ENCODE results near the gene PAXX. TPM values are rescaled to one million over a fixed set of nuclear protein-coding genes. Genes with fewer than 3 reads are reported as not detected.

The PAXX gene
- total RNA-seq, 1 donor from 2014 or later = 51.4 TPM

DNA sequence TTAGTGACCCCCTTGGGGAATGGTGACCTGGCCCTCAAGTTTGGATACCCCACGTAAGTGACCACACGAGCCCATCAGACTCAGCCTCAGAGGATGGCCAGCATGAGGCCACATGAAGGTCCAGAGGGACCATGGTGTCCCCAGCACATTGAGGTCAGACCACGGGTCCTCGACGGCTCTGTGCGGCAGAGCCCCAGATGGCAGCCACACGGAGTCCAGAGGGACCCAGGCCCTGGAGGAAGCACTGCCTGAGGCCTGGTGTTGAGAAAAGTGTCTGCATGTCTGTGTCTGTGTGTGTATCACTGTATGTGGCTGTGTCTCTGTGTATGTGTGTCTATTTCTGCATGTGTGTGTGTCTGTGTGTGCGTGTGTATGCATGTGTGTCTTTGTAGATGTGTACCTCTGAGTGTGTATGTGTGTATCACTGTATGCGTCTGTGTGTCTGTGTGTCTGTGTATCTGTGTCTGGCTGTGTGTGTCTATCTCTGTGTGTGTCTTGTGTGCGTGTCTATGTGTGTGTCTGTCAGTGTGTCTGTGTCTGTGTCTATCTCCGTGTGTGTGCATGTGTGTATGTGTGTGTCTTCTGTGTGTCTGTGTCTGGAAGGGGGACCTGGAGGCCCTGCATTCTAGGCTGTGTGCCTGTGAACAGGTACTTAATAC, 8.4 kb upstream of the PAXX start:
- Mint-ChIP-seq H3K27ac (ENCODE audit: unreplicated experiment) (no peak overlapping the region), H3K4me3 (ENCODE audit: unreplicated experiment) (no peak overlapping the region)

DNA sequence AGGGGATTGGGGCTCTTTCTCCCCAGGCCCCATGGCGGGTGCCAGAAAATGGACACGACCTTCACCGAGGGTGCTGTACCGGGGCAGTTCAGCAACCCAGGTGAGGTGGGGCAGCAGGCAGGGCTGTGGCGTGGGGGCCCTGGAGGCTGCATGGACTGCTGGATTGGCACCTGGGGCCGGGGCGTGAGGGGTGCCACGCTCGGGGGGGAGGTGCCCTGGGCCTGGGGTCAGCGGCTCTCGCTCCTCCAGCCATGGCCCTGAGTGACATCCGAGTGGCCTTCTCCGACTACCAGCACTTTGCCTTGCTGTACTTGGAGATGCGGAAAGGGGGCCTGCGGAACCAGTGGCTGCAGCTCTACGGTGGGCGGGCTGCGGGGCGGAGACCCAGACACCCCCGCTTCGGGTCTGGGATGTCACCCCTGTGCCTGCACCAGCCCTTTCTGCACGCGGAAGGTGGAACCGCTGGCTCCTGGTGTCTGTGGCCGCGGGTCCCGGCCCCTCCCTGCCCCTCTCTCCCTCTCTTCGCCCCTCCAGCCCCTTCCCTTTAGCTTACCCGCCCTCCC, 7.7 kb upstream of the PAXX start:
- no peaks in the 10 kb centered on the region for H3K36me3 Mint-ChIP-seq (ENCODE audit: unreplicated experiment)
- no peaks in the 10 kb centered on the region for H3K4me1 Mint-ChIP-seq (ENCODE audit: unreplicated experiment)
- H3K27ac Mint-ChIP-seq (ENCODE audit: unreplicated experiment) = no peak overlapping the region
- DNase-seq (ENCODE audit: extremely low spot score, unreplicated experiment) = no peak
- no peaks in the 10 kb centered on the region for H3K27me3 Mint-ChIP-seq (ENCODE audit: unreplicated experiment)
- H3K9me3 Mint-ChIP-seq (ENCODE audit: unreplicated experiment) = no peaks in the 10 kb centered on the region
- TF ChIP-seq, protein P1, sequence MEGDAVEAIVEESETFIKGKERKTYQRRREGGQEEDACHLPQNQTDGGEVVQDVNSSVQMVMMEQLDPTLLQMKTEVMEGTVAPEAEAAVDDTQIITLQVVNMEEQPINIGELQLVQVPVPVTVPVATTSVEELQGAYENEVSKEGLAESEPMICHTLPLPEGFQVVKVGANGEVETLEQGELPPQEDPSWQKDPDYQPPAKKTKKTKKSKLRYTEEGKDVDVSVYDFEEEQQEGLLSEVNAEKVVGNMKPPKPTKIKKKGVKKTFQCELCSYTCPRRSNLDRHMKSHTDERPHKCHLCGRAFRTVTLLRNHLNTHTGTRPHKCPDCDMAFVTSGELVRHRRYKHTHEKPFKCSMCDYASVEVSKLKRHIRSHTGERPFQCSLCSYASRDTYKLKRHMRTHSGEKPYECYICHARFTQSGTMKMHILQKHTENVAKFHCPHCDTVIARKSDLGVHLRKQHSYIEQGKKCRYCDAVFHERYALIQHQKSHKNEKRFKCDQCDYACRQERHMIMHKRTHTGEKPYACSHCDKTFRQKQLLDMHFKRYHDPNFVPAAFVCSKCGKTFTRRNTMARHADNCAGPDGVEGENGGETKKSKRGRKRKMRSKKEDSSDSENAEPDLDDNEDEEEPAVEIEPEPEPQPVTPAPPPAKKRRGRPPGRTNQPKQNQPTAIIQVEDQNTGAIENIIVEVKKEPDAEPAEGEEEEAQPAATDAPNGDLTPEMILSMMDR (IDR thresholded peaks at IDR 0.05) = no peak
- no peak overlapping the region for H3K4me3 Mint-ChIP-seq (ENCODE audit: unreplicated experiment)

More for the DNA sequence above, 8.4 kb upstream of the PAXX start:
- no peak for DNase-seq (ENCODE audit: extremely low spot score, unreplicated experiment)
- TF ChIP-seq, protein P1 (IDR thresholded peaks at IDR 0.05) = no peak
- no peaks in the 10 kb centered on the region for H3K4me1 Mint-ChIP-seq (ENCODE audit: unreplicated experiment)
- H3K27me3 Mint-ChIP-seq (ENCODE audit: unreplicated experiment) = no peaks in the 10 kb centered on the region
- H3K36me3 Mint-ChIP-seq (ENCODE audit: unreplicated experiment) = no peaks in the 10 kb centered on the region
- H3K9me3 Mint-ChIP-seq (ENCODE audit: unreplicated experiment) = no peaks in the 10 kb centered on the region

DNA sequence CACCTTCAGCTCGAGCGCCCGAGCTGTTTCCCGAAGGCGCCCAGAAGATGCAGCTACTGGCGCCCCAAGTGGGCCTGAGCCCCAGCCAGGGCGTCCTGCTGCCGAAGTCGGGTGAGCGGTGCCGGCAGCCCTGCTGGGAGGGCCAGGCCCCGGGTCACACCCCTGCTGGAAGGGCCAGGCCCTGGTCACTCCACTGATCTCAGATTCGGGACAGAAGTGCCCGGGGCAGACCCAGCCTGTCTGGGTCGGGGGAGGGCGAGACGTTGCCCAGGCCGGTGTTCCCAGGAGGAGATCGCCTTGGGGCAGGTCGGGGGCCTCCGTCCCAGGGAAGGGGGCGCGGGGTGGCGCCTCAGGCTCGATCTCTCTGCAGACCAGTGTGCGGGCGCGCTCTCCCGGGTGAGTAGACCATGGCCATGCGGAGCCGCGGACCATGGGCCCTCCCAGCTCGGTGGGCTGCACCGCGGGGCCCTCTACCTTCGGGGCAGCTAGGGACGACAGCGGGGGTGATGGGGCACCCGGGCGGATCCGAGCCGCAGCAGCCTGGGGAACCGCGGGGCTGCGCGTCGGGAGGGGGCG, 7.1 kb upstream of the PAXX start:
- H3K27ac Mint-ChIP-seq (ENCODE audit: unreplicated experiment) = no peak overlapping the region
- H3K4me1 Mint-ChIP-seq (ENCODE audit: unreplicated experiment) = no peaks in the 10 kb centered on the region
- no peak for DNase-seq (ENCODE audit: extremely low spot score, unreplicated experiment)
- TF ChIP-seq, protein P1 (IDR thresholded peaks at IDR 0.05) = no peak
- no peaks in the 10 kb centered on the region for H3K36me3 Mint-ChIP-seq (ENCODE audit: unreplicated experiment)
- no peak overlapping the region for H3K4me3 Mint-ChIP-seq (ENCODE audit: unreplicated experiment)
- no peaks in the 10 kb centered on the region for H3K27me3 Mint-ChIP-seq (ENCODE audit: unreplicated experiment)
- no peaks in the 10 kb centered on the region for H3K9me3 Mint-ChIP-seq (ENCODE audit: unreplicated experiment)

DNA sequence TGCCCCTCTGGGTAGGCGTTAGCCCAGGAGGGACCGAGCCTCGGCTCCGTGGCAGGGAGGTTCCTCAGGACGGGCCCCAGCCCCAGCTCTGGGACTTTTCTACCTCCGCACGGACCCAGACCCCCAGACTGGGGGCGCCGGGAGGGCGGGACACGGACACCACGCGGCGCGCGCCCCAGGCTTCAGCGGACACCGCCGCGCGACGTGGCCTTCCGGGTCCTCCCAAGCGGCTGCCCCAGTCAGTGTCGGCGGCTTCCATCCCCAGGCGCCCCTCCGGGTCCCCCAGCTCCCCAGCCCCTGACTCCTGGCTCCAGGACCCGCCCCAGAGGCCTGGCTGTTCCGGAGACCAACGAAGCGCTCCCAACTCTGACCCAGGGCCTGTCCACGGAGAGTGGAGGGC, 6.4 kb upstream of the PAXX start:
- H3K9me3 Mint-ChIP-seq (ENCODE audit: unreplicated experiment) = no peaks in the 10 kb centered on the region
- no peak overlapping the region for H3K27ac Mint-ChIP-seq (ENCODE audit: unreplicated experiment)
- H3K36me3 Mint-ChIP-seq (ENCODE audit: unreplicated experiment) = no peaks in the 10 kb centered on the region
- no peak for DNase-seq (ENCODE audit: extremely low spot score, unreplicated experiment)
- no peak overlapping the region for H3K4me3 Mint-ChIP-seq (ENCODE audit: unreplicated experiment)
- H3K27me3 Mint-ChIP-seq (ENCODE audit: unreplicated experiment) = no peaks in the 10 kb centered on the region
- no peaks in the 10 kb centered on the region for H3K4me1 Mint-ChIP-seq (ENCODE audit: unreplicated experiment)
- TF ChIP-seq, protein P1 (IDR thresholded peaks at IDR 0.05) = no peak

DNA sequence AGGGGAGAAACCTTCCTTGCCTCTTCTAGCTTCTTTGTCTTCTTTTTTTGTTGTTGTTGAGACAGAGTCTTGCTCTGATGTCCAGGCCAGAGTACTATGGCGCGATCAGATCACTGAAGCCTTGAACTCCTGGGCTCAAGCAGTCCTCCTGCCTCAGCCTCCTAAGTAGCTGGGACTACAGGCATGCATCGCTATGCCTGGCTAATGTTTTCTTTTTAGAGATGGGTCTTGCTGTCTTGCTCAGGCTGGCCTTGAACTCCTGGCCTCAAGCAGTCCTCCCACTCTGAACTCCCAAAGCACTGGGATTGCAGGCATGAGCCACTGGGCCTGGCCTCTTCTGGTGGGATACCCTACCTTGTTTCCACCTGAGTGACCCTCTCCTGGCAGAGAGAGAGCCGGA, 3.4 kb upstream of the PAXX start:
- TF ChIP-seq, protein P1 (IDR thresholded peaks at IDR 0.05) = no peak
- Mint-ChIP-seq H3K4me3 (ENCODE audit: unreplicated experiment) (no peak overlapping the region), H3K4me1 (ENCODE audit: unreplicated experiment) (peaks cover 5% of the 10 kb centered on the region), H3K27ac (ENCODE audit: unreplicated experiment) (no peak overlapping the region), H3K9me3 (ENCODE audit: unreplicated experiment) (no peaks in the 10 kb centered on the region), H3K36me3 (ENCODE audit: unreplicated experiment) (no peaks in the 10 kb centered on the region), H3K27me3 (ENCODE audit: unreplicated experiment) (no peaks in the 10 kb centered on the region)
- no peak for DNase-seq (ENCODE audit: extremely low spot score, unreplicated experiment)
